Testis (tissue), 2 donors: ENCODE results near the gene ANXA4.

Experiments
- POLR2A ChIP-seq: fragments of 450-650 bp; IDR thresholded peaks from one replicate; pipeline ENCODE4 v1.6.1; 2017; ENCODE audit warnings: antibody characterized with exemption, mild to moderate bottlenecking, moderate library complexity
- TF ChIP-seq, protein P1 (sequence below), 3 experiments: fragments of 450-650 bp in 2 of 3; fragments of 200-600 bp in 1 of 3; sonication (generic) in 1 of 3; IDR thresholded peaks; one replicate each; pipeline ENCODE4 v1.5.1; 2016 to 2019; ENCODE audit warnings: antibody characterized with exemption in 3 of 3, mild to moderate bottlenecking in 2 of 3, moderate library complexity in 1 of 3

DNA sequence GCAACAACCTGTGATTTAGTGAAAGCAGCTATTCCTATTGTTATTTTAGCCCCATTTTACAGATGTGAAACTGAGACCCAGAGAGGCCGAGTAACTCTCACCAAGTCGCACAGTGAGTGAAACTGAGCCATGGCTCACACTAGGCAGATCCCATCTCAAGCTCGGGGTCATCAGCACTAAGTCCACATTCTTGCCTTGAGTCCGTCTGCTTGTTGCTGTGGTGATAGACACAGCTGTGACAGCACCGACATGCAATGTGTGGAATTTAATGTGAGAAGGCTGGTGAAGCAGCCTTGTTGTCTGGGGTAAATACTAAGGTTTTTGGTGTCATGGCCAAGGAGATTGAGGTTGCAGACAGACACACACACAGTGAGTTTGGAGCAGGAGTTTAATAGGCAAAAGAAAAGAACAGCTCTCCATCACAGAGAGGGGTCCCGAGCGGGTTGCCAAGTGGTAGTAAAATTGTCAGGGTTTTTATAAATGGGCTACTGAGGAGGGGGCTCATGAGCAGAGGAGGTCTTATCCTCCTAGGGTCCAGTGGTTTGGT, 47.3 kb downstream of the ANXA4 start:
- TF ChIP-seq POLR2A = no peak
- TF ChIP-seq, protein P1, sequence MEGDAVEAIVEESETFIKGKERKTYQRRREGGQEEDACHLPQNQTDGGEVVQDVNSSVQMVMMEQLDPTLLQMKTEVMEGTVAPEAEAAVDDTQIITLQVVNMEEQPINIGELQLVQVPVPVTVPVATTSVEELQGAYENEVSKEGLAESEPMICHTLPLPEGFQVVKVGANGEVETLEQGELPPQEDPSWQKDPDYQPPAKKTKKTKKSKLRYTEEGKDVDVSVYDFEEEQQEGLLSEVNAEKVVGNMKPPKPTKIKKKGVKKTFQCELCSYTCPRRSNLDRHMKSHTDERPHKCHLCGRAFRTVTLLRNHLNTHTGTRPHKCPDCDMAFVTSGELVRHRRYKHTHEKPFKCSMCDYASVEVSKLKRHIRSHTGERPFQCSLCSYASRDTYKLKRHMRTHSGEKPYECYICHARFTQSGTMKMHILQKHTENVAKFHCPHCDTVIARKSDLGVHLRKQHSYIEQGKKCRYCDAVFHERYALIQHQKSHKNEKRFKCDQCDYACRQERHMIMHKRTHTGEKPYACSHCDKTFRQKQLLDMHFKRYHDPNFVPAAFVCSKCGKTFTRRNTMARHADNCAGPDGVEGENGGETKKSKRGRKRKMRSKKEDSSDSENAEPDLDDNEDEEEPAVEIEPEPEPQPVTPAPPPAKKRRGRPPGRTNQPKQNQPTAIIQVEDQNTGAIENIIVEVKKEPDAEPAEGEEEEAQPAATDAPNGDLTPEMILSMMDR (IDR thresholded peaks at IDR 0.05) = no peak
